ENCODE data around the gene SPTB.

The SPTB gene

GRCh38 chr14:64880221-64881121 lies 764 bp upstream of the SPTB start:
- peak; percentile 92 for DNase-seq

- DNase-seq = peak; percentile 91
These were observed 671 bp downstream of the SPTB start for GRCh38 chr14:64878837-64879634.

- no peak for DNase-seq
These were observed 1.9 kb downstream of the SPTB start for GRCh38 chr14:64877846-64878245.

- no peak for DNase-seq
These were observed 4.4 kb downstream of the SPTB start for GRCh38 chr14:64875350-64875749.

- no peak for DNase-seq
These were observed 6.0 kb downstream of the SPTB start for GRCh38 chr14:64873506-64874219.

- DNase-seq = no peak
These were observed 8.4 kb downstream of the SPTB start for GRCh38 chr14:64871344-64871743.

- no peak for DNase-seq
These were observed 9.5 kb downstream of the SPTB start for GRCh38 chr14:64870160-64870559.

GRCh38 chr14:64868841-64869240 lies 10.9 kb downstream of the SPTB start:
- DNase-seq = no peak

GRCh38 chr14:64868379-64868778 lies 11.3 kb downstream of the SPTB start:
- DNase-seq = no peak

- no peak for DNase-seq
These were observed 12.5 kb downstream of the SPTB start for GRCh38 chr14:64867182-64867581.

- DNase-seq = no peak
These were observed 13.7 kb downstream of the SPTB start for GRCh38 chr14:64865992-64866391.

- peak; percentile 34 for DNase-seq
These were observed 14.6 kb downstream of the SPTB start for GRCh38 chr14:64865109-64865508.

GRCh38 chr14:64864258-64864657 lies 15.4 kb downstream of the SPTB start:
- DNase-seq = no peak

GRCh38 chr14:64861916-64862315 lies 17.8 kb downstream of the SPTB start:
- peak; percentile 93 for DNase-seq

- DNase-seq = no peak
These were observed 19.7 kb downstream of the SPTB start for GRCh38 chr14:64860039-64860438.

GRCh38 chr14:64857979-64858744 lies 21.5 kb downstream of the SPTB start:
- no peak for DNase-seq

- no peak for DNase-seq
These were observed 22.9 kb downstream of the SPTB start for GRCh38 chr14:64856529-64857445.

- DNase-seq = peak; percentile 80
These were observed 23.8 kb downstream of the SPTB start for GRCh38 chr14:64855721-64856528.

GRCh38 chr14:64850369-64851137 lies 29.2 kb downstream of the SPTB start:
- no peak for DNase-seq

GRCh38 chr14:64849940-64850339 lies 29.8 kb downstream of the SPTB start:
- no peak for DNase-seq

All from DMS79 treated with DMSO at 0.1 percent for 48 hours (cell line).